HT-29 (cell line): ENCODE measurements around the gene EFCAB7. TPM values are rescaled to one million over a fixed set of nuclear protein-coding genes. Genes with fewer than 3 reads are reported as not detected.
"Not testable (repeated sequence)": the region's sequence is repeated elsewhere in the genome, so short reads cannot be mapped to it uniquely, and the experiment has no call there.

Experiments used
- DNase-seq: peaks from one replicate; pipeline ENCODE4 v3.0.0-alpha.2; 2015; ENCODE audit warnings: low spot score
- total RNA-seq: library from RNA; depleted of rRNA; stranded (reverse); fragments of >200 nt; shearing (Covaris generic); gene quantifications from 2 replicates; pipeline ENCODE4 v1.2.3, GENCODE V29; 2014

EFCAB7 gene
- total RNA-seq, 1 experiment from 2014 or later = 1.2 TPM

DNA sequence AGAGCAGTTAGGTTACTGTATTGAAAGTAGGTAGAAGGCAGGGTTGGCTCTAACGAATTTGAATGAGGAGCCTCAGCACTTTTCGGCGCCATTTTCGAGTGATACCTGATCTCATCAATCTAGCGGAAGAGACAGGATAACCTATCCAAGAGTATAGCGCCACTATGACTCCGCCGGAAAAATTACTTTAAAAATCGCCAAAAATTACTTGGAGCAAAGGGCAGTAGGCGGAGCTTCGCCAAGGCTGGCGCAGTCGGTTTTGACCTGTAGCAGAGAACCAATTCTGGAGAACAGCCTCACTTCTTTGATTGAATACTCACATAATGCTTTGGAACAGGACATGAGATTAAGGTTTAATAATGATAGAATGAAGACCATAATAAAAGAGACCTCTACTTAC is 25.6 kb downstream of the EFCAB7 start:
- no peak for DNase-seq

DNA sequence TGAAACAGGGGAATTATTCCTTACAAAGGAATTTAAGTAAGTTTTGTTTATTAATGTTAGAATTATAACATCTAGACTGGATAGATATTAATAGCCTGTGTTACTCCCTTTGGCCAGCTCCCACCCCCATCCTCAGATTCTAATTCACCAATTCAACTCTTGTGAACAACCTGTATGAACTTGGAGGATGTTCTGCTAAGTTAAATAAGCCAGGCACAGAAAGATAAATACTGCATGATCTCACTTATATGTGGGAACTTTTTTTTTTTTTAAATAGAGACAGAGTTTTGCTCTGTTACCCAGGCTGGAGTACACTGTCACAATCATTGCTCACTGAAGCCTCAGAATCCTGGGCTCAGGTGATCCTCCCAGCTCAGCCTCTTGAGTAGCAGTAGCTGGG is 32.2 kb downstream of the EFCAB7 start:
- no peak for DNase-seq

DNA sequence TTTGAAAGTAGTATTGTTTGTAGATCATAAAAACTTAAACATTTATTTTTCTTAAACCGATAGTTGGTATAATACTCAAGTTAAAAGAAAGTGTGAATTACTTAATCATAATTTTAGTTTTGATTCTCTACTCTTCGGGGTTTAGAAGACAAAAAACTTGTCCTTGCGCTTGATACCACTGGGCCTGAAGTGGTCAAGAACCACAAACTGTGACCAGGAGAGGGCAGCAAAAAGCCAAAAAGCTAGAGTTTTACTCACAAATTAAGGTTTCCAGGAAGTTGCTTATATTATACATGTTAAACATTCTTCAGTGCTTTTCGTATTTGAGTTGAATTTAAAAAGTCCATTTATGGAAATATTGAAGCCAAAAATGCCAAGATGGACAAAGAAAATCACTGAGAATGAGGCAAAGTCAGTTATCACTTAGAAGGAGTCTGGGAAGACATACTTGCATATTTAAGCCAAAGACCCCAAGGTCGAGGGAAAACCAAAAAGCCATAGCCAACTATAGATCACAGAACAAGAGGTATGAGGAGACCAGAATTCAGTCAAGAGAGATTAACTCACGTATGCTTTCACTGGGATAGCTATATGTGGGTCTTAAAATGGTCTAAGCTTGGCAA is 34.2 kb downstream of the EFCAB7 start:
- DNase-seq = peak; percentile 59

DNA sequence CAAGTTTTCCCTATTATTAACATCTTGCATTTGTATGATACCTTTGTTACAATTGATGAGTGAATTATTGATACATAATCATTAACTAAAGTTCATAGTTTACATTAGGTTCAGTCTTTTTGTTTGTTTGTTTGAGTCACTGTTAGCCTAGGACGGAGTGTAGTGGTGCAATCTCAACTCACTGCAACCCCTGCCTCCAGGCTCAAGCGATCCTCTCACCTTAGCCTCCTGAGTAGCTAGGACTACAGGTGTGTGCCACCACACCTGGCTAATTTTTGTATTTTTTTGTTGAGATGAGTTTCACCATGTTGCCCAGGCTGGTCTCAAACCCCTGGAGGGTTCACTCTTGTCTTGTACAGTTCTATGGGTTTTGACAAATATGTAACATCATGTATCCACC is 36.0 kb downstream of the EFCAB7 start:
- DNase-seq = no peak

DNA sequence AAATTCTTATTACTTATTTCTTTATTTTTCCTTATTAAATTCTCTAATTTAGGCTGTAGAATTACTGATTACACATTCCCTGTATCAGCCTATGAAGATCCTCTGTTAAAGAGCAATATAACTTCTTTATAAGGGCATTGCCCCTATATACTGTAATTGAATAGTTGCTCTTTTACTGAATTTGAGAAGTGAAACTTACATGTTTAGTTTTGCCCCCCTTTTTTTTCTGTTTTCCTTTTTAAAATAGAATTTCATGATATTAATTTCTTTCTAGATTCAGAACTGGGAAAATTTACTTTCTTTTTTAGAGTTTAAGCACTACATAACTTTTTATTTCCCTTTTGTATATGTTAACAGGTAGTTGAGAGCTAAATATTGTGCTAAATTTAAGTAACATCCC is 40.4 kb downstream of the EFCAB7 start:
- DNase-seq = no peak

DNA sequence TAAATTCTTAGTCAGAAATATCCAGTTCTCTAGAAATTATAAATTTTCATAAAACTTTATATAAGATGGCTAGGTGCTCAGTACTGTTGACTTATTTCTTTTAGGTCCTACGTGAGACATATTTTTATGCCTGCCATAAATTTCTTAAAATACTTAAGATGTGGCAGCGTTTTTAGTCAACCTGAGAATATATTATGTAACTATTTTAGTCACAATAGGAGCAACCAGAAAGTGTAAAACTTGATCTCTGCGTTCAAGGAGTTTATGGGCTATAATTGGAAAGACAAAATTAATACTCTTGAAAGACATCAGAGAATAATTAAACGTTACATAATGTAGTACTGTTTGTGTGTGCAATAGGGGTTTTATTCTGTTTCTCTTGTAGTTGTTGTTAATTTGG is 45.7 kb downstream of the EFCAB7 start:
- no peak for DNase-seq

DNA sequence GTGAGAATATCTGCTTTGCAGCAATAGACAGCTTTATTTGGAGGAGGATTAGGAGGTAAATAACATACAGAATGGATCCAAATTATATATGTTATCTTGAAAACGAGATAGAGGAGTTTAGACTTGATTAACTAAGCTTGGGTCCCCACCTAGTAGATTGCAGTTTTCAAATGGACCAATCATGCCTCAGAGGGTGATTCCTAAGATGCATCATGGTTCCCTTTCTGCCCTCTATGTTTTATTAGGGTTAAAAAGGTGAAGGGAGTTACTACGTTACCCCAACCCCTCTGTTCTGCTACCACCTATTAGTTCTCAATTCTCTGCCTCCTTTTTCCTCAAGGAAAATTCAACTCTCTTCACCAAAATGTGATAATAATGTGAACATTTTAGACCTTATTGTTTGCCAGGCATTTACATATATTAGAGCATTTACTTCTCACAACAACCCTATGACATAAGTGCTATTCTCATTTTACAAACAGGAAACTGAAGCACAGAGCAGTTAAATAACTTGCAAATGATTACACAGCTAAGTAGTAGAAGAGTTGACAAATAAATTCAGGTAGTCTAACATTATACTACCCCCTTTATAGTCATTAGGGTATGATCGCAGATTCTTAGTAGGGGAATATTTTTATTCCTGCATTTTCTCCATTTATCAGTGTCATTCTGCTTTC is 46.5 kb downstream of the EFCAB7 start:
- DNase-seq = no peak

DNA sequence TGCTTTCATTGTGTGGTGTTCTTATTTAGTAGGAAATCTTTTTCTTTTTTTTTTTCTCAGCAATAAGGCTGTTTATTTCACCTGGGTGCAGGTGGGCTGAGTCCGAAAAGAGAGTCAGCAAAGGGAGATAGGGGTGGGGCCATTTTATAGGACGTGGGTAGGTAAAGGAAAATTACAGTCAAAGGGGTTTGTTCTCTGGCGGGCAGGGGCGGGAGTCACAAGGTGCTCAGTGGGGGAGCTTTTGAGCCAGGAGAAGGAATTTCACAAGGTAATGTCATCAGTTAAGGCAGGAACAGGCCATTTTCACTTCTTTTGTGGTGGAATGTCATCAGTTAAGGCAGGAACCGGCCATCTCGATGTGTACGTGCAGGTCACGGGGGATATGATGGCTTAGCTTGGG is 49.4 kb downstream of the EFCAB7 start:
- DNase-seq = not testable (repeated sequence)

DNA sequence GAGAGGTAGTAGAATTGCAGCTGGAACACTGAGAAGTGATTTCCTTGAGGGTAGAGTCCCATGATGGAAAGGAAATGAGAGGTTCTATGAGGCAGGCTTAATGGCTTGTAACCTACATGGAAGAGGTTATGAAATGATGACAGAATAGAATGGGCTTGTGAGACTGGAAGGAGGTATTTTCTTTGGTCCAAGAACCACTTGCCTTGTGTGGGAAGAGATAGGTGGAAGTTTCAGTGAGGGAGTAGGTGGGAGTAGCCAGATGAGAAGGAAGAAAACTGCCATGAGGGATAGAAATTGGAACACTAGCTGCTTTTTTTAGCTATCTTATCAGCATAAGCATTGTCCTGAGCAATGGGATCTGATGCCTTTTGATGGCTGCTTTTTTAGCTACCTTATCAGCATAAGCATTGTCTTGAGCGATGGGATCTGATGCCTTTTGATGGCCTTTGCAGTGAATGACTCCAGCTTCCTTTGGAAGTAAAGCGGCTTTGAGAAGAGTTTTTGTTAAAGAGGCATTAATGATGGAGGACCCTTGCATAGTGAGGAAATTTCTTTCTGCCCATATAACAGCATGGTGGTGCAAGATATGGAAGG is 51.0 kb downstream of the EFCAB7 start:
- DNase-seq = not testable (repeated sequence)

DNA sequence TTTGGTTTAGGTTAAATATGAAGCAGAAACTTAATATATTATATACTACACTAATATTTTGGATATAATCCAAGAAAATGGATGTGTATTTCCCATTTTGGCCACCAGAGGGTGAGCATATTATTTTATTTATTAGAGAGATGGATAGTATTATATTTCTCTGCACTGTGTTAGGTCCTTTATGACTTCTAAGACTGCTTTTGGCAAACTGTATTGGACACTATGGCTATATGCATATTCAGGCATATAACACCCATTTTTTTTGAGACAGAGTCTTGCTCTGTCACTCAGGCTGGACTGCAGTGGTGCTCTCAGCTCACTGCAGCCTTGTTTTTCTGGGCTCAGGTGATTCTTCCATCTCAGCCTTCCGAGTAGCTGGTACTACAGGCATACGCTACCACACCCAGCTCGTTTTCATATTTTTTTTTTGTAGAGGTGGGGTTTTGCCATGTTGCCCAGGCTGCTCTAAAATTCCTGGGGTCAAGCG is 52.1 kb downstream of the EFCAB7 start:
- DNase-seq = peak; percentile 85

DNA sequence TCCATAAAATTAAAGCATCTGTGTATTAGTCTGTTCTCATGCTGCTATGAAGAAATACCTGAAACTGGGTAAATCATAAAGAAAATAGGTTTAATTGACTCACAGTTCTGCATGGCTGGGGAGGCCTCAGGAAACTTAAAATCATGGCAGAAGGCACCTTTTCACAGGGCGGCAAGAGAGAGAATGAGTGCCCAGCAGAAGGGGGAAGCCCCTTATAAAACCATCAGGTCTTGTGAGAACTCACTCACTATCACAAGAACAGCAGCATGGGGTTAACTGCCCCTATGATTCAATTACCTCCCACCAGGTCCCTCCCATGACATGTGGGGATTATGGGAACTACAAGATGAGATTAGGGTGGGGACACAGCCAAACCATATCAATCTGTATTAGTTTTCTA is 63.0 kb downstream of the EFCAB7 start:
- not testable (repeated sequence) for DNase-seq

DNA sequence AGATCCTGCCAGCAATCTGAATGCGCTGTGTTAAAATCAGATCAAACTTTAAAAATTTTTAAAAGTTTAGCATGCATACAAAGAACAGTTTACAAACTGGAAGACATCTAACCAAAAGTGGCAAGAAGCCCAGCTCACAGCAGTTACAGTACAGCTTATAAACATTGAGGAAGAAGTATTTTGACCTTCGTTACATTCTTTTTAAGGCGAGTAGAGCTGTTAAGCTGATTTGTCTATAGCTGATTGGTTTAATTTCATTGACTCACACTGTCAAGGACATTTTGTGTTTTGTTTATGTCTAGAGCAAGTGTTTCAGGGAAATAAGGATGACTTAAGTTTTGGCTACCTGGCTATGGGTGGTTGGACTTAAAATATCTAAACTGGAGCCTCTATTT is 66.8 kb downstream of the EFCAB7 start:
- DNase-seq = no peak

DNA sequence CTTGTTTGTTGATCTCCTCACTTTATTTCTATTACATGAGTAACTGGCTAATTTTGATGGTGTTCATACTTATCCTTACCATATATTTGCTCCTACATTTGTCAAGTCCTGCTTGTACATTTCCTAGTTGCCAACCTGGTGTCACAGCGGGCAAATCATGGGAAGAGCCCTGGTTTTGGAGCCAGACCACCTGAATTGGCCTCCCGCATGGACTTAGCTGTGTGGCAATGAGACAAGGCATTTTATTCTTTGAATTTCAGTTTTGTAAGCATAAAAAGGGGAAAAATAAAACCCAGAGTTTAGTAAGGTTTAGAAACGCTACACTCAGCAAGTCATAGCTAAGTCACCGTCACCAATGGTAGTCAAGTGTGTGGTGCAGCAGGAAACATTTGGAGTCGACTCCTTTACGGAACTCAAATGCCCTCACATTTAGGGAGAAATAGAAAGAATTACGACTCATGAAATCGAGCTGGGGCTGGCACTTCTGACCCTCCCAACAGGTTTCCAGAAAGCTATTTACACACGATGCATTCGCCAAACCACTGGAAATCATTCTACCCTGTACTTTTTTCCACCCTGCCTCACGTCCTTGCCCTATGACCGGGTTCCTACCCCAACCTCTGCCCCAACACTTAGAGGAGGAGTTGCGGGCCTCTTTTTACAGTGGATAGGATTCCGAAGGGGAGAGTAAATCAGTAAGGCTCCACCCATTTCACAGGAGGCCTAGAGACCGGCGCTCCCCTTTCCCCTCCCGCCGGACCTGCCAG is 69.4 kb downstream of the EFCAB7 start:
- DNase-seq = peak; percentile 31

DNA sequence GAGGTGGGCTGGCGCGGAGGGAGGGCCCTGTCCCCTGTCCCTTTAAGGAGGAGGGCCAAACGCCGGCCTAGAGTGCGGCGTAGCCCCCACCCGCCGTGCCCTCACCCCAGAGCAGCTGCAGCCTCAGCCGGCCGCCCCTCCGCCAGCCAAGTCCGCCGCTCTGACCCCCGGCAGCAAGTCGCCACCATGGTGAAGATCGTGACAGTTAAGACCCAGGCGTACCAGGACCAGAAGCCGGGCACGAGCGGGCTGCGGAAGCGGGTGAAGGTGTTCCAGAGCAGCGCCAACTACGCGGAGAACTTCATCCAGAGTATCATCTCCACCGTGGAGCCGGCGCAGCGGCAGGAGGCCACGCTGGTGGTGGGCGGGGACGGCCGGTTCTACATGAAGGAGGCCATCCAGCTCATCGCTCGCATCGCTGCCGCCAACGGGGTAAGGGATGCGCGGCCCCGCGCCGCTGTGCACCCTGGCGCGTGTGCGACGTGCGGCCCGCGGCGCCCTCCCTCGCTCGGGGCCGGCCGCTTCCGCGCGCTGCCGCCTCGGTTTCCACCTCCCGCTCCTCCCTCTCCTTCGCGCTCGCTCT is 70.1 kb downstream of the EFCAB7 start, which contains the start of gene PGM1:
TSS of gene PGM1 (plus strand) at position 109 of the 583 bp plus-strand sequence. CDS start at position 187, 78 bp downstream.
- DNase-seq = peak; percentile 59

DNA sequence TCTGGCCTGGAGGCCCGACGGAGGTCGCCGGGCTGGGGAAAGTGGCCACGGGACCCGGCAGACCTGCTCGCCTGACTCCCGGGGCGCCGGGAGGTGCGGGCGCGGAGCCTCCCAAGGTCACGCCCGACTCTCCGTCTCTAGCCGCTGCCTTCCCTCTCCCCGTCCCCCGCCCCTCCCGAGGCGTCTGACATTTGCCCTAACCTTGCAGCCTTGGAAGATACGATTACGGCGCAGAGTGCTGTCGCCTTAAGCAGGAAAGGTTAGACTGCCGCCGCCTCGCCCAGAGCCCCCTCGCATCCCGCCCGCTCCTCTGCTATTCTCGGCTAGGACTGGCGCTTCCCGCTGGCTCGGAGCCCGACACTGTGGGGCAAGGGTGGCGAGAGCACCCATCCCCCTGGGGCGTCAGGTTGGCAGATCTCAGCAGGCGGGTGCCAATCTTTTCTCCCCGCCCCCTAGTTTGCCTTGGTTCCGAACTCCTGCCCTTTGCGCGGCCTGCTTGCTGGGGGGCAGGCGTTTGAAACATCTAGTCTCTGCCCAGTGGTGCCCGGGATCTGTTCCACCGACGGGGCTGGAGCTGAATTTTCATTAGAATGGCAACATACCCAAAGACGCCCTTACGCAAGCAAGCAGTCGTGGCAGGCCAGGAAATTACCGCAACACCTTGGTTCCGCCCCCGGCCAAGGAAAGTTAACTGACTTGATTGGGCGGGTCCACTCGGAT is 70.7 kb downstream of the EFCAB7 start:
- DNase-seq = peak; percentile 69

DNA sequence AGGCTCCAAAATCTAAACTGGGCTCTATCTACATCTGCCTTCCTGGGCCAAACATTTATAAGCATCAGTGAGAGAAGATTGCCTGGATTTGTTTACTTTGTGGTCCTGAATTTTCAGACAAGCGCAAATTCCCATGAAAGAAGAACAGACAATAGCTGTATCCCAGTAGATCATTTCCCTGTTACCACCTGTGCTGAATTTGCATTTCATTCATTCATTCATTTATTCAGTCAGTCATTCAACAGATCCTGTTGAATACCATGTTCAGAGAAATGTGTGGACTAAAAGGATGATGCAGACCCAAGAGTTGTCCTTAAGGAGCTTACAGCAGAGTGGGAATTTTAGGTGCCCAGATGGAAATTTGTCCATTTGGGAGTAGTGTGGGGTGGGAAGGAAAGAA is 72.1 kb downstream of the EFCAB7 start:
- no peak for DNase-seq

DNA sequence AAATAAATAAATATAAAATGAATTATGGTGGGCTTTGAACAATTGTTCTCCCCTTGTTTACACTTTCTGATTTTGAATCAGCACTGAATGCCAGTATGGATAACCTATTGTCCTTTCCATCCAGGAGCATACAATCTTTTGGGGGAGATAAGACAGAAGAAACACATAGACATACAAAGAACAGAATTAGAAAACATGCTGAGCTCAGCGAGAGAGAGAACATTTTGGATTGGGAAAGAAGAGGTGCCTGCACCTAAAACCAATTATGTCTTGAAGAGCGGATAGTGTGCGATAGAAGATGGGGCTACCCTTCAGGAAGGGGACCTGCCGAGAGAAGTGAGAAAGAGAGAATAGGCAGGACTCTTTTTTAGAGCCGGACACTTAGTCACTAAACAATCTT is 76.5 kb downstream of the EFCAB7 start:
- no peak for DNase-seq

DNA sequence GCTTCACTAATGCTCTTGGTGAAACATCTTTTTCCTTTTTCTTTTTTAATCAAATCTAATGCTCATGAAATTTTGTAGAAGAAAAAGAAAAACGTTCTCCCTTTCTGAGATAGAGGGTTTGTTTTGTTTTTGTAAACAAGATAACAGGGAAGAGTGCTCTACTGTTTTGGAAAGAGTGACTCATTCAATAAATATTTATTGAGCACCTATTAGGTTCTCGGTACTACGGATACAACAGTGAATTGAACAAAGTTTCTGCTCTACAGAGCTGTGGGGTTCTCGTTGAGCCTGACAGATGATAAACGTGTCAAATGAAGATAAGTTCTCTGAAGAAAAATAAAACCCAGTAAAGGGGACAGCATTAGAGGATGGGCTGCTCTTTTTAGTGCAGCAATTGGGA is 76.9 kb downstream of the EFCAB7 start:
- DNase-seq = no peak

DNA sequence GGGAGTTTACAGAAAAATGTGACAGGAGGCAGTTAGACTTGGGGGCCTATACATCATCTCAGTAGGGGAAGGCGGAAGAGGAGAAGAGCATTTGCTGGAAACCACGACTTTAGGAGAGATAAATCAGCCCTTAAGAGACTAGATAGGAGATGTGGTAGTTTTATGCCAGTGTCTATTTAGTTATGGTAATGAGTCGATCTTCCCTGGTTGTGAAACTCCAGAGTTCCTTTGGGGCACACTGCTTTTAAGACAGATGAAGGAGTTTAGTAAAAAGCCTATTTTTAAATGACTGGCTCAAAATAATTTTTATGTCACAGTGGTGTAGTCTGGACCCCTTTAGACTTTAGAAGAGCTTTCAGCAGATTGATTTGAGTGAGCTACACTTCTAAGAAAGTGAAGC is 77.7 kb downstream of the EFCAB7 start:
- no peak for DNase-seq

DNA sequence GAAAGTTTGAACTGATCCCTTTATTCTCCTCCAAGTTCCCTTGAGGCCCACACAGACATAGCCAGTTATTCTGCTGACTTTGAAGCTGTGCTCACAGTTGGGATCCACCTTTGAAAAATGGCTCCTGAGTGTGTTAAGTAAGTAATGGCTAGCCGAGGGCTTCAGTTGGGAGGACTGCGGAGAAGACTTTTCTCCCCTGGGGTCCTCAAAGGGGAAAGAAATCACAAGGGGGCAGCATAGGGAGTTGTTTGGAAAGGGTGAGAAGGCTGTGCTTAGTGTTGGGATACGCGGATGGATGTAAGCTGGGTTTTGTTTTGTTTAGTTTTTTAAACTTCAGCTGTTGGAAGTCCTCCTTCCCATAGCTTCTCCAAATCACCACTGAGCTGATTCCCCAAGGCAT is 78.1 kb downstream of the EFCAB7 start:
- no peak for DNase-seq

DNA sequence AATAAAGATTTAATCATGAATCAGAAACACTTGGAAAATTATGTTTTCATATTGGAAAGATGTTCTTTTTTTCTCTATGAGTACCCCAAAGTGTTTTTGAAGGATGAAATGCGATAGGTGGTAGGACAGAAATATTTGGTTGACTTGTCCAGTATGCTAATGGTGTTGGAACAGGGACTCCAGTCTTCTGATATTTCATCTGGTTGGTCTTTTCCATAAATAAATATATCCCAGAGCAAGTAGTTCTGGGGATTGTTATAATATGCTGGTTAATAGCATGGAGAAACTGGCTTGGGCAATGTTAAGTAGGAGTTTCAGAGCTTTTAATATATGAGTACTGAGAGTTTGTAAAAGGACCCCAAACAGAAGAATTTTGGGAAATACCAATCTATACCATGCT is 78.6 kb downstream of the EFCAB7 start:
- no peak for DNase-seq
